Ovary (tissue), 3 donors: ENCODE results near the gene TNS1.
A peak's percentile ranks its signal among the peaks of the same experiment; 100 is the strongest.
"Not testable (repeated sequence)": the region's sequence is repeated elsewhere in the genome, so short reads cannot be mapped to it uniquely, and the experiment has no call there.

Experiments used
- EP300 ChIP-seq: sonication (generic); formaldehyde crosslinking; IDR thresholded peaks from one replicate; pipeline ENCODE4 v1.6.1; 2017; ENCODE audit warnings: antibody characterized with exemption
- TF ChIP-seq, protein P1 (sequence below), 3 donors: fragments of 450-650 bp in 2 of 3; fragments of 200-600 bp in 1 of 3; IDR thresholded peaks; one replicate each; pipeline versions ENCODE4 v1.5.1 to v1.8.0; 2016 to 2022; ENCODE audit warnings: antibody characterized with exemption in 3 of 3, mild to moderate bottlenecking in 1 of 3
- donor health status: DM: no; HTN: no; CAD: no.

DNA sequence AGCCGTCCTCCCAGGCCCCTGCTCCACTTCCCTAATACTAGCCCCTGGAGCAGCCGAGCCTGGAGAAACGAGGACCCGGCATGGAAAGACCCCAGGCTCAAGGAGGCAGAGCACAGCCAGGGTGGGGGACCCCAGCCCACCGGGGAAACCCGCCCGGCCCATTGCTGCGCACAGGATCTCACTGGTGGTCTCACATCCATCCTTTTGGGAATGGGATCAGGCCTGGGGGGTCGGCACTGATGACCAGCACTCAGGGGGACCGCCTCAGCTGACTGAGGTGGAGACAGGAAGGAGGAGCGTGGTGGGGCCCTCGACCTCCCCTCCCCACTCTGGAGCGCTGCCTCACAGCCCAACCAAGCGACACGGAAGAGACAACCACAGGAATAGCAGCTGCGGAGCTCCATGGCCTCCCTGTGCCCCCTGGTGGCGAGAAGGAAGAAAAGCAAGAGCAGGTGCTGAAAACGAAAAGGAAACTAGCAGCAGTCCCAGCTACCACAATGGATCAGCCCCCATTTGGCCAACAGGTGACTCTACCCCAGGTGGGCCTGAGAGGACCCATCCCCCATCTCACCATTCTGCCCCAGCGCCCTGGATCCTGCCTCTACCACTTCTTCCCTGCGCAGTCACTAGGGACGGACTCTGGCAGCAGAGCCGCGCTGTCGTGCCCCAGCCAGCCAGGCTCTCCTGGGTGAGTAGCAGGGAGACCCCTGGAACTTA, 31.9 kb upstream of the TNS1 start:
- TF ChIP-seq, protein P1, sequence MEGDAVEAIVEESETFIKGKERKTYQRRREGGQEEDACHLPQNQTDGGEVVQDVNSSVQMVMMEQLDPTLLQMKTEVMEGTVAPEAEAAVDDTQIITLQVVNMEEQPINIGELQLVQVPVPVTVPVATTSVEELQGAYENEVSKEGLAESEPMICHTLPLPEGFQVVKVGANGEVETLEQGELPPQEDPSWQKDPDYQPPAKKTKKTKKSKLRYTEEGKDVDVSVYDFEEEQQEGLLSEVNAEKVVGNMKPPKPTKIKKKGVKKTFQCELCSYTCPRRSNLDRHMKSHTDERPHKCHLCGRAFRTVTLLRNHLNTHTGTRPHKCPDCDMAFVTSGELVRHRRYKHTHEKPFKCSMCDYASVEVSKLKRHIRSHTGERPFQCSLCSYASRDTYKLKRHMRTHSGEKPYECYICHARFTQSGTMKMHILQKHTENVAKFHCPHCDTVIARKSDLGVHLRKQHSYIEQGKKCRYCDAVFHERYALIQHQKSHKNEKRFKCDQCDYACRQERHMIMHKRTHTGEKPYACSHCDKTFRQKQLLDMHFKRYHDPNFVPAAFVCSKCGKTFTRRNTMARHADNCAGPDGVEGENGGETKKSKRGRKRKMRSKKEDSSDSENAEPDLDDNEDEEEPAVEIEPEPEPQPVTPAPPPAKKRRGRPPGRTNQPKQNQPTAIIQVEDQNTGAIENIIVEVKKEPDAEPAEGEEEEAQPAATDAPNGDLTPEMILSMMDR (IDR thresholded peaks at IDR 0.05), result peak; percentile 11 to 65 (median 31)
- TF ChIP-seq EP300, result not testable (repeated sequence)
